Heart left ventricle (tissue), 16 donors: Measurements from ENCODE around the gene PTPN5. TPM values are rescaled to one million over a fixed set of nuclear protein-coding genes. Genes with fewer than 3 reads are reported as not detected.

Experiments used
- ATAC-seq, 4 donors: fragments of 200-7000 bp; cut with Tn5 transposase; one replicate each; pipeline ENCODE4 v1.9.1; 2020 to 2022; ENCODE audit warnings: moderate library complexity in 4 of 4, mild to moderate bottlenecking in 3 of 4, moderate number of reproducible peaks in 1 of 4
- DNase-seq, 5 donors: peaks; one replicate each; pipeline ENCODE4 v3.0.0-alpha.2; 2020
- H3K27ac ChIP-seq, 12 donors: fragments of 200-600 bp; sonication (generic) in 4 of 12; one replicate each; pipeline versions ENCODE4 v1.5.0 to v1.8.0; 2016 to 2022; ENCODE audit warnings: mild to moderate bottlenecking in 2 of 12
- H3K27me3 ChIP-seq, 9 donors: fragments of 200-600 bp; sonication (generic) in 2 of 9; one replicate each; pipeline versions ENCODE4 v1.5.1 to v1.8.0; 2016 to 2022; ENCODE audit warnings: mild to moderate bottlenecking in 3 of 9
- H3K36me3 ChIP-seq, 9 donors: fragments of 200-600 bp; sonication (generic) in 2 of 9; one replicate each; pipeline versions ENCODE4 v1.5.0 to v1.8.0; 2018 to 2022; ENCODE audit warnings: mild to moderate bottlenecking in 2 of 9
- H3K4me1 ChIP-seq, 12 donors: fragments of 200-600 bp; sonication (generic) in 4 of 12; one replicate each; pipeline versions ENCODE4 v1.5.0 to v1.8.0; 2016 to 2022; ENCODE audit warnings: mild to moderate bottlenecking in 3 of 12
- H3K4me3 ChIP-seq, 12 donors: fragments of 200-600 bp; sonication (generic) in 4 of 12; one replicate each; pipeline versions ENCODE4 v1.5.0 to v1.8.0; 2017 to 2022; ENCODE audit warnings: mild to moderate bottlenecking in 9 of 12, moderate library complexity in 4 of 12
- H3K9me3 ChIP-seq, 12 donors: fragments of 200-600 bp; sonication (generic) in 4 of 12; one replicate each; pipeline versions ENCODE4 v1.5.0 to v1.8.0; 2016 to 2022; ENCODE audit warnings: mild to moderate bottlenecking in 1 of 12
- CTCF ChIP-seq, 12 donors: fragments of 200-600 bp; sonication (generic) in 4 of 12; IDR thresholded peaks; one replicate each; pipeline versions ENCODE4 v1.5.0 to v1.8.0; 2018 to 2022; ENCODE audit warnings: antibody characterized with exemption in 12 of 12, mild to moderate bottlenecking in 5 of 12
- POLR2A ChIP-seq, 2 donors: fragments of 450-650 bp; IDR thresholded peaks; one replicate each; pipeline ENCODE4 v1.6.1; 2017; ENCODE audit warnings: antibody characterized with exemption in 2 of 2, mild to moderate bottlenecking in 2 of 2, moderate library complexity in 2 of 2
- WGBS, 4 donors: extraction: QIAGEN DNeasy Blood & Tissue Kit in 2 of 4; methylation state at CpG; one replicate each; pipeline versions ENCODE4 v1.1.5 to v1.1.7; 2013 to 2018; 5-methylcytosine and 5-hydroxymethylcytosine counted together
- intact Hi-C, 10 donors: fragments of 100-400 bp; cut with DNase I; formaldehyde crosslinking; loops; one replicate each; pipeline versions ENCODE4 v1.11.1 to v1.14.2; 2022
- polyA plus RNA-seq, 2 donors: library from polyadenylated mRNA; stranded (reverse); fragments of 200-250 nt; gene quantifications; one replicate each; pipeline ENCODE4 v1.2.3, GENCODE V29; 2013
- total RNA-seq, 9 donors: library from RNA; depleted of rRNA in 2 of 9; stranded (reverse); fragments of >200 nt in 2 of 9; fragmentation: NEBNext Ultra II Directional in 3 of 9; extraction: Animal tissue kit (Norgen Biotek cat#: 25700) in 3 of 9; gene quantifications; one replicate each; pipeline versions ENCODE4 v1.1.0 to v1.2.4, GENCODE V29; 2016 to 2023
- donor health status: ischemic (EF 13 %, LVEDD 7.1; RV severe dilation, severe dysfunction).
- donor health status: healthy with polysubstance abuse.
- donor health status: DM: no; HTN: yes; CAD: no.
- donor health status: DM: no; HTN: no; CAD: no.
- donor health status: ischemic (EF 25% LVEDD 6.9; RV normal size, moderate dysfunction).
- donor health status: ischemic (EF 25% LVEDD 5.7; RV mildly dilated, moderate dysfunction).
- donor health status: healthy.
- donor health status: DM: yes; HTN: yes; CAD: no.
- donor health status: ischemic (EF 35%, LVEDD 5.7; RV mildly dilated, moderate dysfunction).
- donor health status: nonischemic (EF 11% LVEDD 7.7; RV severe dilation, severe dysfunction).
- donor health status: DM: yes; HTN: yes; CAD: no.
- donor health status: PGD.
- donor health status: ischemic (EF 29% LVEDD 5.4; RV normal size, mild dysfunction).
- donor health status: nonischemic (EF 23%, LVEDD 6.1; RV moderate dilation, normal function).

The PTPN5 gene
- total and polyA plus RNA-seq, 11 donors = 2.3 to 18.5 (median 5.4) TPM

GRCh38 chr11:18743900-18744514, 47.6 kb downstream of the PTPN5 start:
- intact Hi-C loops = no loop called here
- Histone ChIP-seq H3K4me1 (no peaks in the 10 kb centered on the region), H3K36me3 (no peaks in the 10 kb centered on the region), H3K27ac (no peak overlapping the region), H3K9me3 (no peaks in the 10 kb centered on the region), H3K27me3 (no peaks in the 10 kb centered on the region), H3K4me3 (no peak overlapping the region)
- ATAC-seq = no peak
- no peak for TF ChIP-seq POLR2A (IDR thresholded peaks at IDR 0.05)
- TF ChIP-seq CTCF (IDR thresholded peaks at IDR 0.05) = no peak
- WGBS, 4 donors = 77 to 87% (median 84%) methylated on average over 15 of the region's 15 CpGs
- no peak for DNase-seq

GRCh38 chr11:18743365-18743764, 48.2 kb downstream of the PTPN5 start:
- DNase-seq = no peak
- H3K36me3 ChIP-seq = no peaks in the 10 kb centered on the region
- no peaks in the 10 kb centered on the region for H3K9me3 ChIP-seq
- no peak for ATAC-seq
- WGBS, 4 donors = 89 to 92% (median 91%) methylated on average over 8 to 10 of the region's 10 CpGs
- no peaks in the 10 kb centered on the region for H3K4me1 ChIP-seq
- H3K27me3 ChIP-seq = no peaks in the 10 kb centered on the region
- no peak overlapping the region for H3K27ac ChIP-seq
- intact Hi-C loops = no loop called here
- TF ChIP-seq POLR2A (IDR thresholded peaks at IDR 0.05) = no peak
- TF ChIP-seq CTCF (IDR thresholded peaks at IDR 0.05) = no peak
- H3K4me3 ChIP-seq = no peak overlapping the region

DNA sequence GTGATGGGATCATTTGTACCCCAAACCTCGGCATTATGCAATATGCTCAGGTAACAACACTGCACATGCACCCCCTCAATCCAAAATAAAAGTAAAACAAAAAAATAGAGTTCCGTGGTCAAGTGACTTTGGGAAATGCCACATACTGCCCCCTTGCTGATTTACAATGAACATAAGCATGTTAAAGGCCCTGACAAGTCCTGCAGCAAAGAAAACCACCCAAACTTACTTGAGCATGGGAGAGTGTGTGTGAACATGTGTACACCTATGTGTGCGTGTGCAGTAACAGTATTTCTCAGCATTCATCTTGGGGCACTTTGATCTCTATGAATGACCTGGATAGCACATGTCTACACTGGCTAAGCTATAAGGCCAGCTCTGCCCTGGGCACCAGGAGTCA, 49.8 kb downstream of the PTPN5 start:
- ATAC-seq (no peak), DNase-seq (no peak)
- Histone ChIP-seq H3K4me1 (no peaks in the 10 kb centered on the region), H3K27ac (no peak overlapping the region), H3K27me3 (no peaks in the 10 kb centered on the region), H3K4me3 (no peak overlapping the region), H3K9me3 (no peaks in the 10 kb centered on the region), H3K36me3 (no peaks in the 10 kb centered on the region)
- WGBS, 4 donors = 87 to 90% (median 89%) methylated on average over 3 of the region's 3 CpGs
- TF ChIP-seq CTCF (IDR thresholded peaks at IDR 0.05) = no peak
- no peak for TF ChIP-seq POLR2A (IDR thresholded peaks at IDR 0.05)
- intact Hi-C loops = no loop called here

GRCh38 chr11:18739685-18740084, 51.9 kb downstream of the PTPN5 start:
- Histone ChIP-seq H3K36me3 (no peaks in the 10 kb centered on the region), H3K9me3 (no peaks in the 10 kb centered on the region), H3K27me3 (no peaks in the 10 kb centered on the region), H3K4me1 (no peaks in the 10 kb centered on the region), H3K27ac (no peak overlapping the region), H3K4me3 (no peak overlapping the region)
- WGBS, 4 donors = 69 to 84% (median 81%) methylated on average over 4 of the region's 4 CpGs
- intact Hi-C loops = loop anchor here in 4 of 10 donors (10.0 kb wide), 3 partner anchors 195 to 625 kb away; partner anchors contain the start of gene SAA2 (in 1 of the 4)
- DNase-seq = no peak
- TF ChIP-seq CTCF (IDR thresholded peaks at IDR 0.05) (no peak), POLR2A (IDR thresholded peaks at IDR 0.05) (no peak)
- no peak for ATAC-seq
